Measurements from ENCODE around the gene ITGA5.
A peak's percentile ranks its signal among the peaks of the same experiment; 100 is the strongest.

The ITGA5 gene

GRCh38 chr12:54444206-54444605 is 25.1 kb upstream of the ITGA5 start:
- no peaks in the 10 kb centered on the region for H3K27me3 ChIP-seq (ENCODE audit: insufficient read depth, low read length)
- H3K4me1 ChIP-seq (ENCODE audit: control insufficient read depth, insufficient read depth, low read length, unreplicated experiment), result peaks cover 4% of the 10 kb centered on the region
- no peaks in the 10 kb centered on the region for H3K36me3 ChIP-seq (ENCODE audit: insufficient read depth, low read length)
- no peak overlapping the region for H3K27ac ChIP-seq (ENCODE audit: low read depth, low read length)
- no peak overlapping the region for H2AFZ ChIP-seq (ENCODE audit: low read length, unreplicated experiment)
- H3K79me2 ChIP-seq (ENCODE audit: control insufficient read depth, insufficient read depth, low read length, unreplicated experiment), result no peaks in the 10 kb centered on the region
- H3K4me3 ChIP-seq (ENCODE audit: low read depth, low read length), result no peak overlapping the region

GRCh38 chr12:54443446-54443845 is 24.4 kb upstream of the ITGA5 start:
- Histone ChIP-seq H3K27ac (ENCODE audit: low read depth, low read length) (no peak overlapping the region), H3K27me3 (ENCODE audit: insufficient read depth, low read length) (no peaks in the 10 kb centered on the region), H3K36me3 (ENCODE audit: insufficient read depth, low read length) (no peaks in the 10 kb centered on the region), H3K4me3 (ENCODE audit: low read depth, low read length) (no peak overlapping the region), H3K79me2 (ENCODE audit: control insufficient read depth, insufficient read depth, low read length, unreplicated experiment) (no peaks in the 10 kb centered on the region), H2AFZ (ENCODE audit: low read length, unreplicated experiment) (no peak overlapping the region), H3K4me1 (ENCODE audit: control insufficient read depth, insufficient read depth, low read length, unreplicated experiment) (peaks cover 11% of the 10 kb centered on the region)

GRCh38 chr12:54442961-54443360 is 23.9 kb upstream of the ITGA5 start:
- Histone ChIP-seq H3K79me2 (ENCODE audit: control insufficient read depth, insufficient read depth, low read length, unreplicated experiment) (no peaks in the 10 kb centered on the region), H2AFZ (ENCODE audit: low read length, unreplicated experiment) (no peak overlapping the region), H3K27me3 (ENCODE audit: insufficient read depth, low read length) (no peaks in the 10 kb centered on the region), H3K4me1 (ENCODE audit: control insufficient read depth, insufficient read depth, low read length, unreplicated experiment) (peaks cover 12% of the 10 kb centered on the region), H3K36me3 (ENCODE audit: insufficient read depth, low read length) (no peaks in the 10 kb centered on the region), H3K27ac (ENCODE audit: low read depth, low read length) (no peak overlapping the region), H3K4me3 (ENCODE audit: low read depth, low read length) (no peak overlapping the region)

- H3K79me2 ChIP-seq (ENCODE audit: control insufficient read depth, insufficient read depth, low read length, unreplicated experiment), result no peaks in the 10 kb centered on the region
- no peak overlapping the region for H2AFZ ChIP-seq (ENCODE audit: low read length, unreplicated experiment)
- no peaks in the 10 kb centered on the region for H3K36me3 ChIP-seq (ENCODE audit: insufficient read depth, low read length)
- H3K4me1 ChIP-seq (ENCODE audit: control insufficient read depth, insufficient read depth, low read length, unreplicated experiment), result peaks cover 12% of the 10 kb centered on the region
- H3K27me3 ChIP-seq (ENCODE audit: insufficient read depth, low read length), result no peaks in the 10 kb centered on the region
- H3K27ac ChIP-seq (ENCODE audit: low read depth, low read length), result no peak overlapping the region
- H3K4me3 ChIP-seq (ENCODE audit: low read depth, low read length), result no peak overlapping the region
Observed at GRCh38 chr12:54442099-54442498, 23.0 kb upstream of the ITGA5 start.

GRCh38 chr12:54439521-54440255 is 20.6 kb upstream of the ITGA5 start:
- H3K79me2 ChIP-seq (ENCODE audit: control insufficient read depth, insufficient read depth, low read length, unreplicated experiment), result no peaks in the 10 kb centered on the region
- H3K27ac ChIP-seq (ENCODE audit: low read depth, low read length), result 0 out of 2 replicates have a peak overlapping the region, but pooled peaks have one; percentile 12
- H3K36me3 ChIP-seq (ENCODE audit: insufficient read depth, low read length), result no peaks in the 10 kb centered on the region
- peak overlapping the region; percentile 46 for H2AFZ ChIP-seq (ENCODE audit: low read length, unreplicated experiment)
- no peaks in the 10 kb centered on the region for H3K27me3 ChIP-seq (ENCODE audit: insufficient read depth, low read length)
- no peak overlapping the region for H3K4me3 ChIP-seq (ENCODE audit: low read depth, low read length)
- H3K4me1 ChIP-seq (ENCODE audit: control insufficient read depth, insufficient read depth, low read length, unreplicated experiment), result peaks cover 12% of the 10 kb centered on the region

- no peaks in the 10 kb centered on the region for H3K79me2 ChIP-seq (ENCODE audit: control insufficient read depth, insufficient read depth, low read length, unreplicated experiment)
- H3K36me3 ChIP-seq (ENCODE audit: insufficient read depth, low read length), result no peaks in the 10 kb centered on the region
- H2AFZ ChIP-seq (ENCODE audit: low read length, unreplicated experiment), result peak overlapping the region; percentile 46
- H3K27me3 ChIP-seq (ENCODE audit: insufficient read depth, low read length), result no peaks in the 10 kb centered on the region
- H3K4me3 ChIP-seq (ENCODE audit: low read depth, low read length), result no peak overlapping the region
- H3K27ac ChIP-seq (ENCODE audit: low read depth, low read length), result 0 out of 2 replicates have a peak overlapping the region, but pooled peaks have one; percentile 12
- H3K4me1 ChIP-seq (ENCODE audit: control insufficient read depth, insufficient read depth, low read length, unreplicated experiment), result peaks cover 12% of the 10 kb centered on the region
Observed at GRCh38 chr12:54439096-54439495, 20.0 kb upstream of the ITGA5 start.

- Histone ChIP-seq H3K36me3 (ENCODE audit: insufficient read depth, low read length) (no peaks in the 10 kb centered on the region), H3K79me2 (ENCODE audit: control insufficient read depth, insufficient read depth, low read length, unreplicated experiment) (no peaks in the 10 kb centered on the region), H3K4me1 (ENCODE audit: control insufficient read depth, insufficient read depth, low read length, unreplicated experiment) (peaks cover 12% of the 10 kb centered on the region), H3K27ac (ENCODE audit: low read depth, low read length) (no peak overlapping the region), H3K27me3 (ENCODE audit: insufficient read depth, low read length) (no peaks in the 10 kb centered on the region), H2AFZ (ENCODE audit: low read length, unreplicated experiment) (no peak overlapping the region), H3K4me3 (ENCODE audit: low read depth, low read length) (no peak overlapping the region)
Observed at GRCh38 chr12:54438517-54438916, 19.5 kb upstream of the ITGA5 start.

- Histone ChIP-seq H3K27ac (ENCODE audit: low read depth, low read length) (no peak overlapping the region), H3K4me3 (ENCODE audit: low read depth, low read length) (no peak overlapping the region), H3K79me2 (ENCODE audit: control insufficient read depth, insufficient read depth, low read length, unreplicated experiment) (no peaks in the 10 kb centered on the region), H3K36me3 (ENCODE audit: insufficient read depth, low read length) (no peaks in the 10 kb centered on the region), H3K4me1 (ENCODE audit: control insufficient read depth, insufficient read depth, low read length, unreplicated experiment) (peaks cover 16% of the 10 kb centered on the region), H2AFZ (ENCODE audit: low read length, unreplicated experiment) (no peak overlapping the region), H3K27me3 (ENCODE audit: insufficient read depth, low read length) (no peaks in the 10 kb centered on the region)
Observed at GRCh38 chr12:54437697-54438096, 18.6 kb upstream of the ITGA5 start.

GRCh38 chr12:54437243-54437642 is 18.2 kb upstream of the ITGA5 start:
- Histone ChIP-seq H3K4me1 (ENCODE audit: control insufficient read depth, insufficient read depth, low read length, unreplicated experiment) (peaks cover 21% of the 10 kb centered on the region), H3K36me3 (ENCODE audit: insufficient read depth, low read length) (no peaks in the 10 kb centered on the region), H3K79me2 (ENCODE audit: control insufficient read depth, insufficient read depth, low read length, unreplicated experiment) (no peaks in the 10 kb centered on the region), H3K27ac (ENCODE audit: low read depth, low read length) (no peak overlapping the region), H3K4me3 (ENCODE audit: low read depth, low read length) (no peak overlapping the region), H3K27me3 (ENCODE audit: insufficient read depth, low read length) (no peaks in the 10 kb centered on the region), H2AFZ (ENCODE audit: low read length, unreplicated experiment) (no peak overlapping the region)

GRCh38 chr12:54432815-54433164 is 13.7 kb upstream of the ITGA5 start:
- Histone ChIP-seq H3K36me3 (ENCODE audit: insufficient read depth, low read length) (no peaks in the 10 kb centered on the region), H2AFZ (ENCODE audit: low read length, unreplicated experiment) (no peak overlapping the region), H3K79me2 (ENCODE audit: control insufficient read depth, insufficient read depth, low read length, unreplicated experiment) (no peaks in the 10 kb centered on the region), H3K27ac (ENCODE audit: low read depth, low read length) (peak overlapping the region; percentile 95), H3K4me1 (ENCODE audit: control insufficient read depth, insufficient read depth, low read length, unreplicated experiment) (peaks cover 54% of the 10 kb centered on the region), H3K4me3 (ENCODE audit: low read depth, low read length) (no peak overlapping the region), H3K27me3 (ENCODE audit: insufficient read depth, low read length) (no peaks in the 10 kb centered on the region)
